C4-2B (cell line): ENCODE results near the gene LRBA.
"Not testable (repeated sequence)": the region's sequence is repeated elsewhere in the genome, so short reads cannot be mapped to it uniquely, and the experiment has no call there.

Source experiments
- H3K27ac ChIP-seq: fragments of 450-650 bp; 2 replicates; pipeline ENCODE4 v1.5.1; 2017
- ZFX ChIP-seq: fragments of 450-650 bp; IDR thresholded peaks from 2 replicates; pipeline ENCODE4 v1.6.1; 2017
- TF ChIP-seq, protein P1 (sequence below): fragments of 450-650 bp; conservative IDR thresholded peaks from 2 replicates; pipeline ENCODE4 v1.5.1; 2017; ENCODE audit warnings: mild to moderate bottlenecking

The LRBA gene

DNA sequence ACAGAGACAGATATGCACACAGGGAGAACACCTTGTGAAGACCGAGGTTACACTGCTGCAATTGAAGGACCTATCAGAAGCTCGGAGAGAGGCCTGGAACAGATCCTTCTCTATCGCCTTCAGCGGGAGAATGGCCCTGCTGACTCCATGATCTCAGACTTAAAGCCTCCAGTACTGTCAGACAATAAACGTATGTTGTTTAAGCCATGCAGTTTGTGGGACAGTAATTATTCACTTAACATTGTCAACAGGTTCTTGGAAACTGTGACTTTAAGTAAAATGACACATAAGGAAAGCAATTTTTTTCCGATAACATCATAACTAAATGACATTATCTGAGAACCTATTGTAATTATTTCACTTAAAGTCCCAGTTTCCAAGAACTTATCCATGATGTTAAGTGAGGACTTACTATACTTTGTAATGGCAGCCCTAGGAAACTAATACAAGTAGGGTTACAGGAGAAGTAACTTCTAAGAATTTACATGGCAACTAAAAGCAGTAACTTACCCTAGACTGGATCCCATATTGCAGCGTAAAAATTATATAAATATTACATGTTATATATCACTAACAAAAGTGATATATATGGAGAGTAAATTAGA is 613.9 kb downstream of the LRBA start:
- TF ChIP-seq, protein P1, sequence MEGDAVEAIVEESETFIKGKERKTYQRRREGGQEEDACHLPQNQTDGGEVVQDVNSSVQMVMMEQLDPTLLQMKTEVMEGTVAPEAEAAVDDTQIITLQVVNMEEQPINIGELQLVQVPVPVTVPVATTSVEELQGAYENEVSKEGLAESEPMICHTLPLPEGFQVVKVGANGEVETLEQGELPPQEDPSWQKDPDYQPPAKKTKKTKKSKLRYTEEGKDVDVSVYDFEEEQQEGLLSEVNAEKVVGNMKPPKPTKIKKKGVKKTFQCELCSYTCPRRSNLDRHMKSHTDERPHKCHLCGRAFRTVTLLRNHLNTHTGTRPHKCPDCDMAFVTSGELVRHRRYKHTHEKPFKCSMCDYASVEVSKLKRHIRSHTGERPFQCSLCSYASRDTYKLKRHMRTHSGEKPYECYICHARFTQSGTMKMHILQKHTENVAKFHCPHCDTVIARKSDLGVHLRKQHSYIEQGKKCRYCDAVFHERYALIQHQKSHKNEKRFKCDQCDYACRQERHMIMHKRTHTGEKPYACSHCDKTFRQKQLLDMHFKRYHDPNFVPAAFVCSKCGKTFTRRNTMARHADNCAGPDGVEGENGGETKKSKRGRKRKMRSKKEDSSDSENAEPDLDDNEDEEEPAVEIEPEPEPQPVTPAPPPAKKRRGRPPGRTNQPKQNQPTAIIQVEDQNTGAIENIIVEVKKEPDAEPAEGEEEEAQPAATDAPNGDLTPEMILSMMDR = no peak
- TF ChIP-seq ZFX = no peak
- no peak overlapping the region for H3K27ac ChIP-seq

DNA sequence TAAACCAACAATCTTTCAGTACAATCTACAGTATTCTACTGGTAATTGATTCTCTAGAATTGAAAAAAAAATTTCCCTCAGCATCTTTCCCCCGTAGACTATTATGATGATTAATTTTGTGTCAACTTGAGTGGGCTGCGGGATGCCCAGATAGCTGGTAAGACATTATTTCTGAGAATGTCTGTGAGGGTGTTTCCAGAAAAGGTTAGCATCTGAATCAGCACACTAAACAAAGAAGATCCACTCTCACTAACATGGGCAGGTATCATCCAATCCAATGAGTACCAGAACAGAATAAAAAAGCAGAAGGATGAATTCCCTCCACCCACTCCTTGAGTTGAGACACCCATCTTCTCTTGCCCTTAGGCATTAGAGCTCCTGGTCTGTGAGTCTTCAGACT is 619.2 kb downstream of the LRBA start:
- TF ChIP-seq ZFX = no peak
- TF ChIP-seq, protein P1 = no peak
- no peak overlapping the region for H3K27ac ChIP-seq

DNA sequence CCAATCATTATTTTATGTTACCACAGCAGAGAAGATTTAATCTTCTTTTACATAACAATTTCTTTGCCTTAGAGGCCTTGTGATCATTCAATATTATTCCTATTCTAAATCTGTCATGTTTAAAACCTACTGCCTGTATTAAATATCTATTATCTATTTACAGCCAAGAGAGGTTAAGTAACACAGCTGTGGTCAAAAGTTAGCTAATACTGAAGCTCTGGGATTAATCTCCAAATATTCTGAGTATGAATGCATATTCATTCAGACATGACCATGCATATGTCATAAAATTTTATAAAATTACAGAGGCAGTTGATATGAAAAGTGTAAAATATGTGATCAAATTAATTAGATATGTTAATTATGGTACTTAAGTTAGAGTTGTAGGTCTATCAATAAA is 621.0 kb downstream of the LRBA start:
- no peak overlapping the region for H3K27ac ChIP-seq
- TF ChIP-seq ZFX = no peak

DNA sequence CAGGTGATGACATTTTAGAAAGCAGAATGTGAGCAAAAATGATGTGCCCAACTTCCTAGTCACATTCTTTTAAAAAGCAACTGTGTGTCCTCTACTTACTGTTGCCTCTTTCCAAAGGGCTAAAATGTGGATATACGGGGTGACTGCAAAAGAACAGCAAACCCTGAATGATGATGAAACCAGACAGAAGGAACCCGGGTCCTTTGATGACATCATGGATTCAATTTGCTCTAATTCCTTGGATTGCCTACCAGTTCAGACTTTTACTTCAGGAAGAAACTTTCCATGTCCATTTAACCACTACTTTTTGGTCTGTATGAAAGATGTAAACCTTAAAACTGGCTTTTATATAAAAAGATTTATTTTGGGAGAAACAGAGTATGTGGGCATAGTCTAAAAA is 624.0 kb downstream of the LRBA start:
- no peak overlapping the region for H3K27ac ChIP-seq
- TF ChIP-seq, protein P1 = no peak
- TF ChIP-seq ZFX = no peak

DNA sequence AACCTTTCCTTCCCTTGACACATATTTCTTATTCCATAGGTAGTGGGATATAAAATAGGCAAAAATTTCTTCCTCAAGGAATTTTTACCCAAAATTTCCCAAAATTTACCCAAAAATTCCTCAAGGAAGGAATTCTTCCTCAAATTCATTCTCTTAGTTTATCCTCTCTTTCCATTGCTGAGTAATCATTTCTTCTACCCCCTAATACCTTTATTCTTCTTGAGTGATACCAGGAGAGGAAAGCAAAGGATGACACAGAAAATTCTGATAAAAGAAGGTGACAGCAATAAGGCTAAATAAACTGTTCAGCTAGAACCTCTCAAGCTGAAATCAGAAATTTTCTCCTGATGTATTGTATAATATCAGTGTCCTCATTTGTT is 624.6 kb downstream of the LRBA start:
- H3K27ac ChIP-seq = no peak overlapping the region
- TF ChIP-seq, protein P1 = no peak
- no peak for TF ChIP-seq ZFX

DNA sequence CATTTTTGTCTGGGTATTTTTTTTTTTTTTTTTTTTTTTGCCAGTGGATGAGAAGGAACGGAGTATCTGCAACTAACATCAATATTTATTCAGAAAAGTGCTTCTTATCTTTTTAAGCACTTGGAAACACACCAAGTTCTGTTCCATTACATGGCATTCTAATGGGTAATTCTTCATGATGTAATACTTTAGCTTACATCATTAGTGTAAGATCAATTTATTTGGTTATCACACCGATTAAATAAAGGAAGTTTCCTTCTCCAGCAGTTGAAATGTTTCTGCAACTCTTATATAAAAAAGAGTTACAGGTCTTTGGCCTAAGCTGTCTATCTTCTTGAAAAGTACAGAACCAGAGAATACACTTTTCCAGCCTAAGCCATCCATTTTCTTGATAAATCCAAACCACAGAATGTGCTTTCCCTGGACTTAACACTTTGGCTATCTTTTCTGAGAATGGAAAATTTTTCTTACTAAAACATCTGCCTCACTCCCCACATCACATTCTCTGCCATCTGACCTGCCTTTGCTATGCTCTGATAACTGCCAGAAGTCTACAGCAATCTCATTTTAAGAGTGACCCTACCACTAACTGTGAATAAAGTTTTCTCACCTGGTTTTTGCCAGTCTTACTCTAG is 625.1 kb downstream of the LRBA start:
- TF ChIP-seq, protein P1 = no peak
- TF ChIP-seq ZFX = no peak
- no peak overlapping the region for H3K27ac ChIP-seq

DNA sequence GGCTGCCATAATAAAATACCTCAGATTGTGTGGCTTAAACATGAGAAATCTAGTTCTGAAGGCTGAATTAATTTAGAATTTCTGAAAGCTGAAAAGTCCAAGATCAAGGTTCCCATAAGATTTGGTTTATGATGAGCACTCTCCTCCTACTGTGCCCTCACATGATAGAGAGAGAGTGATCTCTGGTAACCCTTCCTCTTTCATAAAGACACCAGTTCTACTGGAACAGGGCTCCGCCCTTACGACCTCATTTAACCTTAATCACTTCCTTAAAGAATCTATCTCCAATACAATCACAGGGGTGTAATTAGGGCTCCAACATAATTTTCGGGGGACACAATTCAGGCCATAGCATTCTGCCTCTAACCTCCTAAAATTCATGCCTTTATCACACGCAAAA is 627.1 kb downstream of the LRBA start:
- H3K27ac ChIP-seq = no peak overlapping the region
- TF ChIP-seq ZFX = no peak
- TF ChIP-seq, protein P1 = no peak

DNA sequence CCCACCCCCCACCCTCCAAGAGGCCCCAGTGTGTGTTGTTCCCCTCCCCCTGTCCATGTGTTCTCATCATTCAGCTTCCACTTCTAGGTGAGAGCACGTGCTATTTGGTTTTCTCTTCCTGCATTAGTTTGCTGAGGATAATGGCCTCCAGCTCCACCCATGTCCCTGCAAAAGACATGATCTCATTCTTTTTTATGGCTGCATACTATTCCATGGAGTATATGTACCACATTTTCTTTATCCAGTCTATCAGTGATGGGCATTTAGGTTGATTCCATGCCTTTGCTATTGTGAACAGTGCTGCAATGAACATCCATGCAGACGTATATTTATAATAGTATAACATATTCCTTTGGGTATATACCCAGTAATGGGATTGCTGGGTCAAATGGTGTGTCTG is 628.7 kb downstream of the LRBA start:
- H3K27ac ChIP-seq = not testable (repeated sequence)
